Pancreas (tissue), 10 donors: Measurements from ENCODE around the gene RPL27A. TPM values are rescaled to one million over a fixed set of nuclear protein-coding genes. Genes with fewer than 3 reads are reported as not detected.

Source experiments
- ATAC-seq, 4 donors: fragments of 200-7000 bp; cut with Tn5 transposase; one replicate each; pipeline versions ENCODE4 v1.8.0 to v1.9.1; 2020; ENCODE audit warnings: mild to moderate bottlenecking in 4 of 4, moderate library complexity in 4 of 4
- DNase-seq, 6 donors: peaks; one replicate each; pipeline ENCODE4 v3.0.0-alpha.2; 2020
- FAIRE-seq: peaks from 2 replicates; lab custom pipeline; 2012; peaks lifted over from hg19 to GRCh38; lab: Jason Lieb, UNC
- H3K27ac ChIP-seq, 4 donors: fragments of 200-600 bp; sonication (generic); 1 replicate in 3 of 4; 2 replicates in 1 of 4; pipeline versions ENCODE4 v1.5.0 to v1.8.0; 2020
- H3K27me3 ChIP-seq, 4 donors: fragments of 200-600 bp; one replicate each; pipeline ENCODE4 v1.8.0; 2021
- H3K36me3 ChIP-seq, 3 donors: fragments of 200-600 bp; sonication (generic) in 1 of 3; one replicate each; pipeline versions ENCODE4 v1.5.0 to v1.8.0; 2020 to 2021
- H3K4me1 ChIP-seq, 3 donors: fragments of 200-600 bp; one replicate each; pipeline ENCODE4 v1.8.0; 2021
- H3K4me3 ChIP-seq, 4 donors: fragments of 200-600 bp; sonication (generic) in 2 of 4; one replicate each; pipeline versions ENCODE4 v1.5.0 to v1.8.0; 2020 to 2021
- H3K9me3 ChIP-seq, 4 donors: fragments of 200-600 bp; one replicate each; pipeline ENCODE4 v1.8.0; 2021
- WGBS, 2 donors: extraction: QIAGEN DNeasy Blood & Tissue Kit; methylation state at CpG; one replicate each; pipeline ENCODE4 v1.1.7; 2013; 5-methylcytosine and 5-hydroxymethylcytosine counted together
- intact Hi-C, 3 donors: fragments of 100-400 bp; cut with DNase I; formaldehyde crosslinking; loops; one replicate each; pipeline versions ENCODE4 v1.11.1 to v1.14.2; 2022
- polyA plus RNA-seq, 2 donors: library from polyadenylated mRNA; stranded (reverse); fragments of 200-250 nt; gene quantifications; one replicate each; pipeline ENCODE4 v1.2.3, GENCODE V29; 2013
- total RNA-seq, 6 donors: library from RNA; stranded (reverse); fragmentation: NEBNext Ultra II Directional in 4 of 6; extraction: Animal tissue kit (Norgen Biotek cat#: 25700) in 4 of 6; gene quantifications; one replicate each; pipeline versions ENCODE4 v1.2.1 to v1.2.4, GENCODE V29; 2021 to 2023
- TF ChIP-seq, protein P1 (sequence below), 4 donors: fragments of 200-600 bp; sonication (generic) in 3 of 4; IDR thresholded peaks; one replicate each; pipeline versions ENCODE4 v1.5.0 to v1.8.0; 2021; ENCODE audit warnings: antibody characterized with exemption in 4 of 4
- donor health status: healthy with polysubstance abuse.
- donor health status: DM: no; HTN: no; CAD: no; lungs with moderate emphysema.
- donor health status: DM: no; HTN: no; CAD: no.
- donor health status: control.
- donor health status: control.
- donor health status: Bipolar disorder and iron deficiency.
- donor health status: DM: yes; HTN: yes; CAD: no.
- donor health status: DM: no; HTN: no; CAD: no.
- donor health status: DM: no; HTN: no; CAD: no.
- donor health status: DM: yes; HTN: yes; CAD: no.

RPL27A gene
- total and polyA plus RNA-seq, 8 donors = 321 to 2,393 (median 619) TPM

DNA sequence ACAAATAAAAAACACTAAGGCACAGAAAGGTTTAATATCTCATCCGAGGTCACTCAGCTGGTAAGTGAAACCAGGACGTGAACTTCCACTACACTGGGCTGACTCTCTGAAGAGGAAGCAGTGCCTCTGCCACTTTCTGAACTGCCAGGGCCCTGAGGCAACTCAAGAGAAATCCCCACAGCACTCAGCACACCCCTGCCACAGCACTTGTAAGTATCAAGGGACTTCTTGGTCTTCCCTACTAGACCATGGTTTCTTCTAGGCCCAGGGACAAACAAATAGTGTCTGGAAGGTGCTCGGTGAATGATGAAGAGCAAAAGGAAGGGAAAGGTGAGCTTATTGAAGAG is 49.7 kb downstream of the RPL27A start:
- 44 to 52% methylated on average over 3 of the region's 3 CpGs for WGBS, 2 donors
- Histone ChIP-seq H3K9me3 (no peaks in the 10 kb centered on the region), H3K4me1 (peaks cover 21% of the 10 kb centered on the region in 3 donors), H3K36me3 (peaks cover 0 to 13% (median 0%) of the 10 kb centered on the region in 3 donors), H3K4me3 (no peak overlapping the region), H3K27me3 (no peaks in the 10 kb centered on the region), H3K27ac (peak overlapping the region; percentile 3 to 72 (median 41))
- ATAC-seq = peak; percentile 13 to 63 (median 40)
- TF ChIP-seq, protein P1, sequence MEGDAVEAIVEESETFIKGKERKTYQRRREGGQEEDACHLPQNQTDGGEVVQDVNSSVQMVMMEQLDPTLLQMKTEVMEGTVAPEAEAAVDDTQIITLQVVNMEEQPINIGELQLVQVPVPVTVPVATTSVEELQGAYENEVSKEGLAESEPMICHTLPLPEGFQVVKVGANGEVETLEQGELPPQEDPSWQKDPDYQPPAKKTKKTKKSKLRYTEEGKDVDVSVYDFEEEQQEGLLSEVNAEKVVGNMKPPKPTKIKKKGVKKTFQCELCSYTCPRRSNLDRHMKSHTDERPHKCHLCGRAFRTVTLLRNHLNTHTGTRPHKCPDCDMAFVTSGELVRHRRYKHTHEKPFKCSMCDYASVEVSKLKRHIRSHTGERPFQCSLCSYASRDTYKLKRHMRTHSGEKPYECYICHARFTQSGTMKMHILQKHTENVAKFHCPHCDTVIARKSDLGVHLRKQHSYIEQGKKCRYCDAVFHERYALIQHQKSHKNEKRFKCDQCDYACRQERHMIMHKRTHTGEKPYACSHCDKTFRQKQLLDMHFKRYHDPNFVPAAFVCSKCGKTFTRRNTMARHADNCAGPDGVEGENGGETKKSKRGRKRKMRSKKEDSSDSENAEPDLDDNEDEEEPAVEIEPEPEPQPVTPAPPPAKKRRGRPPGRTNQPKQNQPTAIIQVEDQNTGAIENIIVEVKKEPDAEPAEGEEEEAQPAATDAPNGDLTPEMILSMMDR (IDR thresholded peaks at IDR 0.05) = no peak
- no peak for DNase-seq
- intact Hi-C loops = no loop called here
- no peak for FAIRE-seq

DNA sequence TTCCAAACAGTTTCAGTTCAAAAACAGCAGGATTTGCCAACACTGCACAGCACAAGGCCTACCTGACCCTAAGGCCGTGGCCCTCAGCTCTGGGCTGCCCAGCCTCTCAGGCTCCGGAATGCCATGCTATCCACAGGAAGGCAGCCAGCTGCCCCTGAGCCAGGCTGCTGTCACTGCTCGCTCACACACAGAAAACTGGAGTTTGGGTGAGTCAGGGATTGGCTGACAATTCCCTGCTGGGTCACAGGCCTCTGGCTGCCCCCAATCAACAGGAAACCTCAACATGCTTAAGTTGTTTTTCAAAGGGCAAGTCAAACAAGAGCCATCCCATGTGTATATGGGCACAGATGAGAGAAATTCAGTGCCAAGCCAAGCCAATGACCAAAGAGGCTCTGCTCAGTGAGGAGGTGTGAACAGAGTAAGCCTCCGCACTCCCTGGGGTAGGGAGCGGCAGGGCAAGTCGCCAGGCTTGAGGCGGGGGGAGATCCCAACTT is 50.2 kb downstream of the RPL27A start:
- Histone ChIP-seq H3K4me3 (no peak overlapping the region), H3K9me3 (no peaks in the 10 kb centered on the region), H3K36me3 (peaks cover 0 to 13% (median 0%) of the 10 kb centered on the region in 3 donors), H3K27me3 (no peaks in the 10 kb centered on the region), H3K27ac (peak overlapping the region; percentile 3 to 72 (median 41)), H3K4me1 (peaks cover 21% of the 10 kb centered on the region in 3 donors)
- peak; percentile 60 to 86 (median 74) for DNase-seq
- no peak for FAIRE-seq
- 44 to 47% methylated on average over 7 of the region's 7 CpGs for WGBS, 2 donors
- peak; percentile 89 to 94 (median 92) for ATAC-seq
- TF ChIP-seq, protein P1 (IDR thresholded peaks at IDR 0.05) = no peak
- intact Hi-C loops = no loop called here

DNA sequence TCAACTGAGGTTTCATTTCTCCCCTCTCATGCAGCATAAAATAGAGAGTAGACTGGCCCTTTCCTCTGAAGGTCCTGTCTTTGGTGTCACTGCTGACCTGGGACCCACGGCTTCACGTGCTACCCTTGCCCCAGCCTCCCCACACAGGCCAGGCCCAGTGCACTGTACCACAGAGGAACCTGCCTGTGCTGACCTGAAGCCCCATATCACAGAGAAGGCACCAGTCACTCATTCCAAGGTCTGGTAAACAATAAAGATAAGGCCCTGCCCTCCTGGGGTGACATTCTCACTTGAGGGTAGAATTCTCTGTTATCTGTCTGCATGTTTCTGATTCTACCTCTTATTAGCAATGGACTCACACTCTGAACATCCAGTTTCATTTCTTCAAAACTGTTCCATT is 51.3 kb downstream of the RPL27A start:
- peaks cover 0 to 13% (median 0%) of the 10 kb centered on the region in 3 donors for H3K36me3 ChIP-seq
- FAIRE-seq = no peak
- TF ChIP-seq, protein P1 (IDR thresholded peaks at IDR 0.05) = no peak
- H3K4me1 ChIP-seq = peaks cover 21% of the 10 kb centered on the region in 3 donors
- WGBS, 2 donors = 44 to 48% methylated on average over 2 of the region's 2 CpGs
- peak in 1 of 4 donors; percentile 12 for ATAC-seq
- peak overlapping the region in 3 of 4 donors; percentile 3 to 72 (median 69) for H3K27ac ChIP-seq
- no peaks in the 10 kb centered on the region for H3K9me3 ChIP-seq
- intact Hi-C loops = no loop called here
- H3K4me3 ChIP-seq = no peak overlapping the region
- H3K27me3 ChIP-seq = no peaks in the 10 kb centered on the region
- DNase-seq = no peak

DNA sequence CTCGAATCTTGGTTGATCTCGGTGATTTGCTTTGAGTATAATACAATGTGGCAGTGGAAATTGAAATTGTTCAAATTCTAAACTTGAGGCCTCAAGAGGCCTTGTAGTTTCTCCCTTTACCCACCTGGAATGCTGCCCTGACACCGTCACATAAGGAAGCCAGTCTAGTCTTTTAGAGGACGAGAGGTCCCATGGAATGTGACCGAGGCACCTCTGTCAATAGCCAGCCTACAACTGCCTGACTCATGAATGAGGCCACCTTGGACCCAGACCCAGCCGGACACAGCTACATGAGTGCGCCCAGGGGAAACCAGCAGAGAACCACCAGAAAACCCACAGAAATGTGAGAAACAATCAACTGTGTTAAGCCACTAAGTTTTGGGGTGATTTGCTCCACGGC is 52.5 kb downstream of the RPL27A start:
- Histone ChIP-seq H3K9me3 (no peaks in the 10 kb centered on the region), H3K4me1 (peaks cover 21 to 31% (median 21%) of the 10 kb centered on the region in 3 donors), H3K36me3 (peaks cover 0 to 11% (median 0%) of the 10 kb centered on the region in 3 donors), H3K27ac (no peak overlapping the region), H3K27me3 (no peaks in the 10 kb centered on the region), H3K4me3 (no peak overlapping the region)
- no peak for DNase-seq
- WGBS, 2 donors = 88 to 93% methylated on average over 8 of the region's 8 CpGs
- FAIRE-seq = no peak
- ATAC-seq = no peak
- intact Hi-C loops = no loop called here
- TF ChIP-seq, protein P1 (IDR thresholded peaks at IDR 0.05) = no peak

DNA sequence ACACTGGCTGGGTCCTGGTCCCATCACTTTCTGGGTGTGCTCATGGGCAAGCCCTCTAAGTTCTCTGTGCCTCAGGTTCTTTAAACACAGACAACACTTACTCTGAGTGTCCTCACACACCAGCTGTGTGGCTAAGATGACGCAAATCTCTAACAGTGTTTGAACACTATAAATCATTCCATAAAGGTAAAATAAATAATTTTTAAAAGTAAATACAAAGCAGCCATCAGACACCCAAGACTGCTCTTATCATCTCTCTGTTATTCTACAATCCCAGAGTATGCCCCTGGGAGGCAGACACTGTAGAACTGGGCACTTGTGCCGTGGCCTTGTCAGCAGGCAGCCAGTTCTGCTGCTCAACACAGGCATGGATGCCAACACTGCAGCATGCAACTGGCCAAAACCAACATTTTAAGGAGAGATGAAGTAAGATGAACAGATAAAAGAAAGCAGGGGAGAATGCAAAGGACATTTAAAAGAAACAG is 56.8 kb downstream of the RPL27A start:
- intact Hi-C loops = no loop called here
- ATAC-seq = peak; percentile 78 to 95 (median 80)

More for the DNA sequence above, 56.8 kb downstream of the RPL27A start:
- Histone ChIP-seq H3K36me3 (no peaks in the 10 kb centered on the region), H3K27ac (no peak overlapping the region), H3K9me3 (no peaks in the 10 kb centered on the region), H3K4me1 (peaks cover 0 to 11% (median 0%) of the 10 kb centered on the region in 3 donors), H3K27me3 (no peaks in the 10 kb centered on the region), H3K4me3 (no peak overlapping the region)
- FAIRE-seq = no peak
- TF ChIP-seq, protein P1 (IDR thresholded peaks at IDR 0.05) = no peak
- WGBS, 2 donors = 18 to 22% methylated on average over 2 of the region's 2 CpGs
- DNase-seq = peak in 2 of 6 donors; percentile 34 to 53
